ENCODE measurements around the gene TSHZ1.
"Not testable (repeated sequence)": the region's sequence is repeated elsewhere in the genome, so short reads cannot be mapped to it uniquely, and the experiment has no call there.

The TSHZ1 gene

DNA sequence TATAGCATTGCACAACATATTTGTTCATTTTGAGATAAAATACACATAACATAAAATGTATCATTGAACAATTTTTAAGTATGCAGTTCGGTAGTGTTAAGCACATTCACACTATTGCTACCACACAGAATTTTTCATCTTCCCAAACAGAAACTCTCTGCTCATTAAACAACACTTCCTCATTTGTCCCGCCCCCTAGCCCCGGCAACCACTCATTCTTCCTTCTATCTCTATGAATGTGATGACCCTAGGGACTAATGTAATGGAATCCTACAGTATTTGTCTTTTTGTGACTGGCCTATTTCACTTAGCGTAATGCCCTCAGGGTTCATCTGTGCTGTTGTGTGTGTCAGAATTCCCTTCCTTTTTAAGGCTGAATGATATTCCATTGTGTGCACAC is 95.4 kb downstream of the TSHZ1 start:
- no peak for DNase-seq (ENCODE audit: low read depth, low spot score)

DNA sequence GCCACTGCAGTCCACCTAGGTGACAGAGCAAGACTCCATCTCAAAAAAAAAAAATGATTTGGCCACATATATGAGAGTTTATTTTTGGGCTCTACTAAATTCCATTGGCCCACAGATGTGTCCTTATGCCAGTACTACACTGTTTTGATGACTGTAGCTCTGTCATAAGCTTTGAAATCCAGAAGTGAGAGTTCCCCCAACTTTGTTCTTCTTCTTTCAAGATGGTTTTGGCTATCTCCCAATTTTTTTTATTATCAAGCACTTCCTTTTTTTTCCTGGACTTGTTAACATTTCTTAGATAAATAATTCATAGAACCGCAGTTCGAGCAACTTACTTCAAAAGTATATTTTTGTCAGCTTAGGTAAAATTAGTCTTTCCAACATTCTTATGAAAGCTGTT is 96.9 kb downstream of the TSHZ1 start:
- DNase-seq (ENCODE audit: low read depth, low spot score): no peak

GRCh38 chr18:75309564-75309963 is 99.0 kb downstream of the TSHZ1 start:
- DNase-seq (ENCODE audit: low read depth, low spot score): no peak

- DNase-seq (ENCODE audit: low read depth, low spot score): no peak
Measured at GRCh38 chr18:75314117-75314516, 103.5 kb downstream of the TSHZ1 start.

- DNase-seq (ENCODE audit: low read depth, low spot score): no peak
Measured at GRCh38 chr18:75314606-75315005, 104.0 kb downstream of the TSHZ1 start.

DNA sequence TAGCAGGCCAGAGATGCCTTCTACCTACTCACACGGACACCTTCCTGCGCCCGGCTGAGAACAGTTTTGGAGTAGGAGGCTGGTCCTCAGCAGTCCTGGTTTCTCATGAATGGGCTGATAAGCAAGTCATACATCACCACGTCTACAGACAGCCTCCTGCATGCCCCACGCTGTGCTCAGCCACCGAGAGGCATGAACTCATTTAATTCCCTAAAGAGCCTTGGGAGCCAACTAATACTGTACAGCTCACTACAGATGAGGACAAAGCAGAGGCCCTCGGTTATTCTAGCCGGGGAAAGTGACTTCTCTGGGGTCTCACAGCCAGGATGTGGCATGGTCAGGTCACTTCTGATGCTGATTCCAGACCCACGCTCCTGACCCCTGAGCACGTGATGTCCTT is 105.6 kb downstream of the TSHZ1 start:
- DNase-seq (ENCODE audit: low read depth, low spot score): no peak

GRCh38 chr18:75316826-75317225 is 106.2 kb downstream of the TSHZ1 start:
- DNase-seq (ENCODE audit: low read depth, low spot score): no peak

DNA sequence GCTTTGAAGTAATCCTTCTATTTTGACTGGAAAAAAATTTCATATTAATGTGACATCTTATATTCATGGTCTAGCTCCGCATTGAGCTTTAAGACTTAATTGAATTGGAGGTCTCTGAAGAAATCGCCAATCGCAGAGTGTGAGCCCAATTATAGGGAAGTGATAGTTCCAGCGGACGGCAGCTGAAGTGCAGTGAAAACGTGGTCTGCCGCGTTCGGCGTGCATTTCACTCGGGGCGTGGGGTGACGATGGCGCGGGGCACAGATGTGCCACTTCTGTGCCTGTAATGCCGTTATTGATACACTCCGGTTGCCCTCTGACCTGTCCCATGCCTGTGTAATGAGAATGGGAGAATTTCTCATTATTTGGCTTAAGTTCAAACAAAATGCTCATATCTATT is 106.7 kb downstream of the TSHZ1 start:
- no peak for DNase-seq (ENCODE audit: low read depth, low spot score)

- DNase-seq (ENCODE audit: low read depth, low spot score): no peak
Measured at GRCh38 chr18:75317703-75318102, 107.1 kb downstream of the TSHZ1 start.

- no peak for DNase-seq (ENCODE audit: low read depth, low spot score)
Measured at GRCh38 chr18:75319905-75320304, 109.3 kb downstream of the TSHZ1 start.

GRCh38 chr18:75320506-75320905 is 109.9 kb downstream of the TSHZ1 start:
- no peak for DNase-seq (ENCODE audit: low read depth, low spot score)

- DNase-seq (ENCODE audit: low read depth, low spot score): no peak
Measured at GRCh38 chr18:75321431-75321830, 110.8 kb downstream of the TSHZ1 start.

- DNase-seq (ENCODE audit: low read depth, low spot score): no peak
Measured at GRCh38 chr18:75322206-75322605, 111.6 kb downstream of the TSHZ1 start.

GRCh38 chr18:75323821-75324585 is 113.4 kb downstream of the TSHZ1 start:
- DNase-seq (ENCODE audit: low read depth, low spot score): no peak

- no peak for DNase-seq (ENCODE audit: low read depth, low spot score)
Measured at GRCh38 chr18:75324686-75325257, 114.2 kb downstream of the TSHZ1 start.

- DNase-seq (ENCODE audit: low read depth, low spot score): not testable (repeated sequence)
Measured at GRCh38 chr18:75329753-75330152, 119.2 kb downstream of the TSHZ1 start.

DNA sequence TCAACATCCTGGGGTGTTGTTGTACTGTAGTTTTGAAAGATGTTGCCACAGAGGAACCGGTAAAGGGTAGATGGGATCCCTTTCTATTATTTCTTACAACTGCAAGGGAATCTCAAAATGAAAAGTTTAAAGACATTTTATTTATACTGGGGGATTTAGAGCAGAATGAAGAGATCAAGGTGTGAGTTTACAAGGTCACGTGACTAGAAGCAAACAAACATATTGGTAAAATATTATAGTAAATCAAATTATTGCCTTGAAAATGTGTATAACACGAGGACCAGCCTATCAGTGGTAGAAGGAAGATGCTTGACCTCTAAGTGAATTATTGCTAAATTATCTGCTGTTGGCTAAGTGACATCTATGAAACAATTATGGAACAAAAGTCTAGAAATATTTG is 119.7 kb downstream of the TSHZ1 start:
- no peak for DNase-seq (ENCODE audit: low read depth, low spot score)

GRCh38 chr18:75334869-75335268 is 124.3 kb downstream of the TSHZ1 start:
- DNase-seq (ENCODE audit: low read depth, low spot score): no peak

DNA sequence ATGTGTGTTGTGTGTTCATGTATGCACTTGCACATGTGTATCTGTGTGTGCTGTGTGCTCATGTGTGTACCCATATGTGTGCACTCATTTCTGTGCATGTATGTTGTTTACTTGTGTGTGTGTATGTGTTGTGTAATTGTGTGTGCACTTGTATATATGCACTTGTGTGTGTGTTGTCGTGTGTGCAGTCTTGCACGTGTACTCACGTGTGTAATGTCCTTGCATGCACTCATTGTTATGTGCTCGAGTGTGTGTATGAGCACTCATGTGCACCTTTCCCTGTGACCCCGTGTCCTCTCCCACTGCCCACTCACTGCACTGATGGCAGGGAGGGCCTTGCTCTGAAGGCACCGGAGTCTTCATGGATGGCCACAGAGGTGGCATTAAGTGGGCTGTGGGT is 124.9 kb downstream of the TSHZ1 start:
- no peak for DNase-seq (ENCODE audit: low read depth, low spot score)

GRCh38 chr18:75336767-75337166 is 126.2 kb downstream of the TSHZ1 start:
- DNase-seq (ENCODE audit: low read depth, low spot score): no peak

GRCh38 chr18:75337348-75337747 is 126.8 kb downstream of the TSHZ1 start:
- DNase-seq (ENCODE audit: low read depth, low spot score): no peak

DNA sequence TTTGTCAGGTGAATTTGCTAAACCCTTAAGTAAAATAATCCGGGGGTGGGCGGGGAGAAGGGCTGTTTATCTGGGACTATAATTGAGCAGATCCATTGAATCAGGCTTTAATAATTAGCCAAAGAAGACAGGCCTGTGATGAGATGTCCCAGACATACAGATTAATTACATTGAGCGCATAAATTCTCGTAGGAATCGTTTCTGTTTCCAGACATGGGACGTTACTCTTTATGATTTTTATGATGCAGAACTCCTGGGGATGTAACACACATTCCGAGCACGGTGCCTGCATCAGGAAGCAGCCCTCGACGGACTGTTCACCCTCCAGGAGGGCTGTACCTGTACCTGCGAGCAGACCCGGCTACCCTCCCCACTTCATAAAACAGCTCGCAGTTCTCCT is 128.0 kb downstream of the TSHZ1 start:
- no peak for DNase-seq (ENCODE audit: low read depth, low spot score)

Measured in activated CD4-positive, CD25-positive, alpha-beta regulatory T cell treated with anti-CD3 and anti-CD28 coated beads, Interleukin-2, amount 50 U/mL, for 16 hours (primary cell).